T-helper 1 cell treated with Interleukin-12 subunit alpha and Interleukin-12 subunit beta and Interleukin-4 antibody, amounts not matched to agents 30 μg/mL and 1 μg/mL, for 36 hours (primary cell): ENCODE data around the gene APC2.
"Not testable (repeated sequence)": the region's sequence is repeated elsewhere in the genome, so short reads cannot be mapped to it uniquely, and the experiment has no call there.

Experiments
- H3K27ac Mint-ChIP-seq: one replicate; pipeline ENCODE4 v1.8.0; 2021; ENCODE audit warnings: mild to moderate bottlenecking, mixed read lengths
- H3K27me3 Mint-ChIP-seq: one replicate; pipeline ENCODE4 v1.8.0; 2021; ENCODE audit warnings: low read depth, mixed read lengths
- H3K36me3 Mint-ChIP-seq: one replicate; pipeline ENCODE4 v1.8.0; 2021; ENCODE audit warnings: low read depth, mixed read lengths
- H3K4me1 Mint-ChIP-seq: one replicate; pipeline ENCODE4 v1.8.0; 2021; ENCODE audit warnings: low read depth, mixed read lengths
- H3K4me3 Mint-ChIP-seq: one replicate; pipeline ENCODE4 v1.8.0; 2021; ENCODE audit warnings: mild to moderate bottlenecking, moderate library complexity, mixed read lengths
- H3K9me3 Mint-ChIP-seq: one replicate; pipeline ENCODE4 v1.8.0; 2021; ENCODE audit warnings: mixed read lengths

The APC2 gene

DNA sequence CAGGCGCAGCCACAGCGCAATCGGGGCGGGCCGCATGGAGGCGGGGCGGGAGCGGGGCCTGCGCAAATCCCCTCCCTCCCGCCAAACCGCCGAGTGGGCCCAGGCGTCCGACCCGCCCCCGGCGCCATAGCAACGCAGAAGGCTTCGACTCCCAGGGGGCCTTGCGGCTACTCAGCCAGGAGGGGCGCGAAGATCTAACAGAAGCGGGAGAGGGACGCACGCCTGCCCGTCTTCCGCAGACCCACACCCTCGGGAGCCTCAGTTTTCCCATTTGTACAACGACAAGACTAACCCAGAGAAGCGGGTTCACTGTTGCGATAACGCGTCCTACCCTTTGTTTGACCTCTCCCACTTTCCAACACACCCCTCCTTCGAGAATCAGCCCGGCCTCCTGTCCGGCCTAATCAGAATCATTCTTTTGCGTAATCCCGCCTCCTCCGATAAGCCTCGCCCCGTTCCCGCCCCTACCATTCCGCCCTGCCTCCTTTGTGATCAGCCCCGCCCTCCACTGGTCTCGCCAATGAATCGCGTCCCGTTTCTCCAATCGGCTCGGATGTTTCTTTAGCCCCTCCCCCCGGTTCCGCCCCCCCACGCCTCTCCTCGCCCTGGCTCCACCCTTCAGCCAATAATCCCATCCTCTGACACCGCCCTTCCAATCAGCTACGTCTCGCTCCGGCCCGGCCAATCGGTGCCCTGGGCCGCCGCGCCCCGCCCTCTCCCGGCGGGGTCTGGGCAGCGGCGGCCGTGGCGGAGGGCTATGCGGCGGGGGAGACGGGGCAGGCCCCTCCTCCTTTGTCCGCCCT is 40.6 kb downstream of the APC2 start, which contains the start of gene PCSK4:
PCSK4 (minus strand) TSS at position 40 of the 803 bp plus-strand sequence; CDS start at position 36, 4 bp downstream.
- Mint-ChIP-seq H3K4me1 (peaks cover 5% of the 10 kb centered on the region), H3K36me3 (no peaks in the 10 kb centered on the region), H3K27me3 (peaks cover 19% of the 10 kb centered on the region), H3K9me3 (no peaks in the 10 kb centered on the region), H3K4me3 (peak within 1 kb of the TSS; percentile 90), H3K27ac (peak within 1 kb of the TSS; percentile 81)

DNA sequence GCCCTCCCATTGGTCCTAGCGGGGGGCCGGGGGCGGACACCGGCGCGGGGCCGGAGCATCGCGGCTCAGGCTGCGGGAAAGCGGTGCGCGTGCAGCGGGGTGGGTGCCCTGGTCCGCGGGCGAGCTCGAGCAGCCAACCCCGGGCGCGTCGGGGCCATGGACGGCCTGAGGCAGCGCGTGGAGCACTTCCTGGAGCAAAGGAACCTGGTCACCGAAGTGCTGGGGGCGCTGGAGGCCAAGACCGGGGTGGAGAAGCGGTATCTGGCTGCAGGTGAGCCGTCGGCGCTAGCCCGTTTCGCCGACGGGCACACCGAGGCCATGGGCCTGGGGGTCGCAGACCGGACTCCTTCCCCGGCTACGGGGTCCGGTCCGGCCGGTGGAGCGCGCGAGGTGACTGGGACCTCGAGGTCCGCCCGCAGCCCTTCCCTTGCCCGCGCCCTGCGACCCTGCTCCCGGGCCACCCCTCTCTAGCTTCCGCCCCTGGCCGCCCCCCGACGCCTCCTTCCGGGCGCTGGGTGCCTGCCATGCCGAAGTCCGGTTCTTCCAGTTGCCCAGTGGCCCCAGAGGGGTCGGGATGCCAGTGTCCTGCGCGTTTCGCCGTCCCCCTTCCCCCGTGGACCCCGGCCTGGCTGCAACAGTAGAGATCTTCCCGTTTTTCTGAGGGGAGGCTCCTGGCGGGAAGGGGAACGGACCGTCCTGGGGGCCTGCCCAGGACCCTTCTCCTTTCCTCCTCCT is 41.4 kb downstream of the APC2 start, which contains the start of gene REEP6:
REEP6 (plus strand) TSS at position 68 of the 735 bp plus-strand sequence; CDS start at position 157, 89 bp downstream.
- Mint-ChIP-seq H3K4me1 (peaks cover 5% of the 10 kb centered on the region), H3K36me3 (no peaks in the 10 kb centered on the region), H3K4me3 (peak within 1 kb of the TSS; percentile 90), H3K27ac (peak within 1 kb of the TSS; percentile 81), H3K27me3 (peaks cover 19% of the 10 kb centered on the region), H3K9me3 (no peaks in the 10 kb centered on the region)

DNA sequence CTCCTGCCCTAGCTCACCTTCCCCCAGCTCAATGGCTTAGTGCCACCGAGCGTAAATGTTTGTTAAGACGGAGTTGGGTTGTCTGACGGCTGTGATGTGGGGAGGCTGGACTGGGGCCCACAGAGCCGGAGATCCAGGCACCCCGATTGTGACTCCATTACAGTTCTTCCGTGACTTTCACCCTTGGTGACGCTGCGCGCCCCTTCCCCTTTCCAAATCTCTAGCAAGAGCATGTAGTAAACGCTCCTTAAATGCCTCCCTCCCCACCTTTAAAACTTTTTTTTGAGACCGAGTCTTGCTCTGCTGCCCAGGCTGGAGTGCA is 41.9 kb downstream of the APC2 start:
- Mint-ChIP-seq H3K27me3 (peaks cover 19% of the 10 kb centered on the region), H3K36me3 (no peaks in the 10 kb centered on the region), H3K27ac (peak overlapping the region; percentile 5), H3K4me1 (peaks cover 5% of the 10 kb centered on the region), H3K4me3 (peak overlapping the region; percentile 67), H3K9me3 (no peaks in the 10 kb centered on the region)

GRCh38 chr19:1492474-1493006 is 42.6 kb downstream of the APC2 start:
- Mint-ChIP-seq H3K27ac (no peak overlapping the region), H3K4me3 (no peak overlapping the region)

DNA sequence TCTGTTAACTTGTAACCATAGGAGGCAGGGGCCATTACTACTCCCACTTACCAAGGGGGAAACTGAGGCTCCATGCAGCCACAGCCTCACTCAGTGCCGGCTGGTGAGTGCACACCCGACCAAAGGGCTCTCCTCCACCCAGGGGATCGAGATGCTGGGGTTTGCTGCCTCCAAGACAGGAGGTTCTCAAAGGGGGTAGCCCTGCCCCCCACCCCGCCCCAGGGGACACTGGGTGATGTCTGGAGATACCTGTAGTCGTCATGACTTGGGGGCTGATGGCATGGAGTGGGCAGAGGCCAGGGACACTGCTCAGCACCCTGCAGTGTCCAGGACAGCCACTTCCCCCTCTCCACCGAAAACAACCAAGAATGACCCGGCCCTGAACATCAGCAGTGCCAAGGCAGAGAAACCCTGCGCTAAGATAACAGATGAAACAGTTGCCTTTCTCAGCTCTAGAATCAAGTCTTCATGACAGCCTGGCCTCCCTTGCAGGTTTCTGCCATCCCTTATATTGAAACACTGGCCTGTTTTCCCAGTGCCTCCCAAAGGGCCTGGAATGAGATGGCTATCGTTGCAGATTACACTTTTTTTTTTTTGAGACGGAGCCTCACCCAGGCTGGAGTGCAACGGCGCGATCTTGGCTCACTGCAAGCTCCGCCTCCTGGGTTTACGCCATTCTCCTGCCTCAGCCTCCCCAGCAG is 44.3 kb downstream of the APC2 start:
- H3K9me3 Mint-ChIP-seq, result no peaks in the 10 kb centered on the region
- peaks cover 5% of the 10 kb centered on the region for H3K4me1 Mint-ChIP-seq
- no peak overlapping the region for H3K27ac Mint-ChIP-seq
- peaks cover 19% of the 10 kb centered on the region for H3K27me3 Mint-ChIP-seq
- H3K4me3 Mint-ChIP-seq, result no peak overlapping the region
- no peaks in the 10 kb centered on the region for H3K36me3 Mint-ChIP-seq

More at GRCh38 chr19:1492474-1493006, 42.6 kb downstream of the APC2 start:
- Mint-ChIP-seq H3K27me3 (peaks cover 19% of the 10 kb centered on the region), H3K9me3 (no peaks in the 10 kb centered on the region), H3K36me3 (no peaks in the 10 kb centered on the region), H3K4me1 (peaks cover 5% of the 10 kb centered on the region)

GRCh38 chr19:1495051-1495798 is 45.3 kb downstream of the APC2 start:
- no peaks in the 10 kb centered on the region for H3K9me3 Mint-ChIP-seq
- H3K4me1 Mint-ChIP-seq, result peaks cover 5% of the 10 kb centered on the region
- no peak overlapping the region for H3K27ac Mint-ChIP-seq
- no peaks in the 10 kb centered on the region for H3K36me3 Mint-ChIP-seq
- no peak overlapping the region for H3K4me3 Mint-ChIP-seq
- H3K27me3 Mint-ChIP-seq, result peaks cover 19% of the 10 kb centered on the region

DNA sequence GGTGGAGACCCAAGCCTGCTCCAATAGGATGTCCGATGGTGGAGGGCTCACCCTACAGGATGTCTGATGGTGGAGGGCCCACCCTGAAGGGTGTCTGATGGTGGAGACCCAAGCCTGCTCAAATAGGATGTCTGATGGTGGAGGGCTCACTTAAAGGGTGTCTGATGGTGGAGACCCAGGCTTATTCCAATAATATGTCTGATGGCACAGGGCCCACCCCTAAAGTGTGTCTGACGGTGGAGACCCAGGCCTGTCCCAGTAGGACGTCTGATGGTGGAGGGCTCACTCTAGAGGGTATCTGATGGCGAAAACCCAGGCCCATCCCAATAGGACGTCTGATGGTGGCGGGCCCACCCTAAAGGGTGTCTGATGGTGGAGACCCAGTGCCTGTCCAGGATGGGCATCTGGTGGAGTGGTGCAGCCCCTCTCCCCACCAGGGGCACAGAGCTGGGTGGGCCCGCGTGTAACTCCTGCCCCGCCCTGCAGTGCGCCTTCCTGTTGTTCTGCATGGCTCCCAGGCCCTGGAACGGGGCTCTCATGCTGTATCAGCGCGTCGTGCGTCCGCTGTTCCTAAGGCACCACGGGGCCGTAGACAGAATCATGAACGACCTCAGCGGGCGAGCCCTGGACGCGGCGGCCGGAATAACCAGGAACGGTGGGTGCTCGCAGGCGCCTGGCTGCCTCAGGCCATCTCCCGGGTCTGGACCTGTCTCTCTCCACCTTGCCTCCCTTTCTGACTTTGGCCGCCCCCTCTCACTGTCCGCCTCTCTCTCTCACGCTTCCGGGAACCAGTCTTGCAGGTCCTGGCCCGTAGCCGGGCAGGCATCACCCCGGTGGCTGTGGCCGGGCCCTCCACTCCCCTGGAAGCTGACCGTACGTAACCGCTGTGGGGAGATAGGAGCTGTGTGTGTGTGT is 46.1 kb downstream of the APC2 start:
- H3K27ac Mint-ChIP-seq, result no peak overlapping the region

DNA sequence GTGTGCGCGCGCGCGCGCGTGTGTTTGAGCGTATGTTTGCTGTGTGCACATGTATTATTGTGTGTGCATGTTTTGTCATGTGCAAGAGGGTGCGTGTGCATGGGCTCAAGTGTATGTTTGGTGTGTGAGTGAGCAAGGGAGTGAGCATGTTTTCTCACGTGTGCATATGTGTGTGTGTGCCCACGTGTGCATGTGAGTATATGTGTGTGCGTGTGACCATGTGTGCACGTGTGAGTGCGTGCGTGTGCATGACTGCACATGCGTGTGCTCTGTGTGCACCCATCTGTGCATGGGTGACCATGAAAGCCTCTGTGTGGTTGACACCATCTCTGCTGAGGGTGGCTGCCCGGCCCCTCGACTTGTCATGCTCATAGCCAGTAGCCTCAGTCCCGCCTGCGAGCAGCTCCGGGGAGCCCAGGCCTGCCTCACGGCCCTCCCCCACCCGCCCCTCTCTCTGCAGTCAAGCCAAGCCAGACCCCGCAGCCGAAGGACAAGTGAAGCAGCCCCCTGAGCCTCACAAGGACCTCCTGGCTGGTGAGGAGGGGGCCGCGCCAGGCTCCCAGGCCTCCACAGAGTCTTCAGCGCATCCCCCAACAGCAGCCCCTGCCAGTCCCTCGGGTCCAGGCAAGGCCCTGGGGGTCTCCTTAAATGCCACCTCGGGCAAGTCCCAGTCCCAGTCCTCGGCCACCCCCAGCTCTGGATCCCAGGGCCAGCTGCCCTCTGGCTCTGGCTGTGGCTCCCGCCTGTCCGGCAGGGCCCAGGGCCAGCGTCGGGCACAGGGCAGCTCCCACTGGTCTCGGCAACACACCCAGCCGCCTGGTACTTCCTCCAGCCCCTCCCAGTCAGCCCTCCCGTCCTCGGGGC is 47.0 kb downstream of the APC2 start:
- Mint-ChIP-seq H3K27ac (no peak overlapping the region), H3K27me3 (peaks cover 10% of the 10 kb centered on the region), H3K4me3 (no peak overlapping the region), H3K9me3 (no peaks in the 10 kb centered on the region), H3K4me1 (no peaks in the 10 kb centered on the region), H3K36me3 (no peaks in the 10 kb centered on the region)

More for the DNA sequence above, 46.1 kb downstream of the APC2 start:
- Mint-ChIP-seq H3K27me3 (peaks cover 15% of the 10 kb centered on the region), H3K4me3 (no peak overlapping the region), H3K9me3 (no peaks in the 10 kb centered on the region), H3K36me3 (no peaks in the 10 kb centered on the region), H3K4me1 (peaks cover 2% of the 10 kb centered on the region)

- H3K36me3 Mint-ChIP-seq, result no peaks in the 10 kb centered on the region
- H3K27ac Mint-ChIP-seq, result no peak overlapping the region
- no peaks in the 10 kb centered on the region for H3K9me3 Mint-ChIP-seq
- no peak overlapping the region for H3K4me3 Mint-ChIP-seq
- H3K27me3 Mint-ChIP-seq, result peaks cover 3% of the 10 kb centered on the region
- no peaks in the 10 kb centered on the region for H3K4me1 Mint-ChIP-seq
These were observed 47.8 kb downstream of the APC2 start for GRCh38 chr19:1497578-1498235.

GRCh38 chr19:1499231-1499630 is 49.3 kb downstream of the APC2 start:
- not testable (repeated sequence) for H3K36me3 Mint-ChIP-seq, H3K27me3 Mint-ChIP-seq, H3K9me3 Mint-ChIP-seq, H3K4me1 Mint-ChIP-seq, H3K27ac Mint-ChIP-seq, H3K4me3 Mint-ChIP-seq

DNA sequence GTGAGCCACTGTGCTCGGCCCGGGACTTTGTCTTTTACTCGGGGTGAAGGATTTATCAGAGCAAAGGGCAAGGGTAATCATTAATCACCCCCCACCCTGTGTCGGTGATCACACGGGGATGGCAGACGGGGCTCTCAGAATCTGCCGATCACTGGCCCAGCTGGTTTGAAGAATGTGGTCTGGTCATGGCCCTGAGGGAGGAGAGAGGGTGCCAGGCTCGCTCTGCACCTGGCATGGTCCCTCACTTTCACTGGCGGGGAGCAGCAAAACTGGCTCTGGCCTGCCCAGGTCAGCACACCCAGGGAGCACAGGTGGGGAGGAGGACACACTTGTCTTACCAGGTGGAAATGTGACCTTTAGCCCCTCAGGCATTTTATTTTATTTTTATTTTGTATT is 51.3 kb downstream of the APC2 start:
- Mint-ChIP-seq H3K4me1 (no peaks in the 10 kb centered on the region), H3K27me3 (peaks cover 5% of the 10 kb centered on the region), H3K27ac (no peak overlapping the region), H3K9me3 (no peaks in the 10 kb centered on the region), H3K4me3 (no peak overlapping the region), H3K36me3 (no peaks in the 10 kb centered on the region)

DNA sequence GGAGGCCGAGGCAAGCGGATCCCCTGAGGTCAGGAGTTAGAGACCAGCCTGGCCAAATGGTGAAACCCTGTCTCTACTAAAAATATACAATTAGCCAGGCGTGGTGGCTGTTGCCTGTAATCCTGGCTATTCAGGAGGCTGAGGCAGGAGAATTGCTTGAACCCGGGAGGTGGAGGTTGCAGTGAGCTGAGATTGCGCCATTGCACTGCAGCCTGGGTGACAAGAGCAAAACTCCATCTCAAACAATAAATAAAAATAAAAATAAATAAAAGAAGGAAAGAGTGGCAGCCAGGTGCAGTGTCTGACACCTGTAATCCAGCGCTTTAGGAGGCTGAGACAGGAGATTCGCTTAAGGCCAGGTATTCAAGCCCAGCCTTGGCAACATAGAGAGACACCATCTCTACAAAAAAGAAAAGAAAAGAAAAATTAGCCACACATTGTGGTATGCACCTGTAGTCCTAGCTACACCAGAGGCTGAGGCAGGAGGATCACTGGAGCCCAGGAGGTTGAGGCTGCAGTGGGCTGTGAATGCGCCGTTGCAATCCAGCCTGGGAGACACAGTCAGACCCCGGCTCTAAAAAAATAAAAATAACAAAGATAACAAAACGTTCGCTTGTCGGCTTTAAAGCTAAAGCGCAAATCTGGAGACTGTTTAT is 52.6 kb downstream of the APC2 start:
- Mint-ChIP-seq H3K27ac (no peak overlapping the region), H3K9me3 (no peaks in the 10 kb centered on the region), H3K27me3 (peaks cover 5% of the 10 kb centered on the region), H3K4me1 (peaks cover under 1% of the 10 kb centered on the region), H3K36me3 (no peaks in the 10 kb centered on the region), H3K4me3 (no peak overlapping the region)
